ENCODE data around the gene CPS1.

CPS1 gene

DNA sequence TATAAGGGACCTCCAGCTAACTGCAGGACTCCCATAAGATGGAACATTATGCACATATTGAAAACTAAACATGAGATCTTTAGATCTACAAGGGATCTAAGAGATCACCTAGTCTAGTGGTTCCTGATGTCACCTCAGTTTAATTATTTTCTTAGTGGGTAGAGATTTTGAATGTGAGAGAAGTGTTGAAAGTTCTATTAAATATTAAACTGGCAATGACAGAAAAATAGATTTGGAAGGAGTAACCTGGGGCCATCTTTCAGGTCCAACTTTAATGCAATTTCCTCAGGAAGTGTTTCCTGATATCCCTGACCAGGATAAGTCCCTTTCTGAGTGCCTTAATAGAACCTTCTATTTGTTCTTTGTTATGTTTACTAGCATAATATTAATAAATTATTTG, 29.1 kb upstream of the CPS1 start:
- DNase-seq (ENCODE audit: low read depth) = no peak
- no peak overlapping the region for H3K4me3 ChIP-seq (ENCODE audit: low read depth, low read length)
- TF ChIP-seq, protein P1, sequence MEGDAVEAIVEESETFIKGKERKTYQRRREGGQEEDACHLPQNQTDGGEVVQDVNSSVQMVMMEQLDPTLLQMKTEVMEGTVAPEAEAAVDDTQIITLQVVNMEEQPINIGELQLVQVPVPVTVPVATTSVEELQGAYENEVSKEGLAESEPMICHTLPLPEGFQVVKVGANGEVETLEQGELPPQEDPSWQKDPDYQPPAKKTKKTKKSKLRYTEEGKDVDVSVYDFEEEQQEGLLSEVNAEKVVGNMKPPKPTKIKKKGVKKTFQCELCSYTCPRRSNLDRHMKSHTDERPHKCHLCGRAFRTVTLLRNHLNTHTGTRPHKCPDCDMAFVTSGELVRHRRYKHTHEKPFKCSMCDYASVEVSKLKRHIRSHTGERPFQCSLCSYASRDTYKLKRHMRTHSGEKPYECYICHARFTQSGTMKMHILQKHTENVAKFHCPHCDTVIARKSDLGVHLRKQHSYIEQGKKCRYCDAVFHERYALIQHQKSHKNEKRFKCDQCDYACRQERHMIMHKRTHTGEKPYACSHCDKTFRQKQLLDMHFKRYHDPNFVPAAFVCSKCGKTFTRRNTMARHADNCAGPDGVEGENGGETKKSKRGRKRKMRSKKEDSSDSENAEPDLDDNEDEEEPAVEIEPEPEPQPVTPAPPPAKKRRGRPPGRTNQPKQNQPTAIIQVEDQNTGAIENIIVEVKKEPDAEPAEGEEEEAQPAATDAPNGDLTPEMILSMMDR (IDR thresholded peaks at IDR 0.05; ENCODE audit: low read depth, low read length, missing control alignments) = no peak

DNA sequence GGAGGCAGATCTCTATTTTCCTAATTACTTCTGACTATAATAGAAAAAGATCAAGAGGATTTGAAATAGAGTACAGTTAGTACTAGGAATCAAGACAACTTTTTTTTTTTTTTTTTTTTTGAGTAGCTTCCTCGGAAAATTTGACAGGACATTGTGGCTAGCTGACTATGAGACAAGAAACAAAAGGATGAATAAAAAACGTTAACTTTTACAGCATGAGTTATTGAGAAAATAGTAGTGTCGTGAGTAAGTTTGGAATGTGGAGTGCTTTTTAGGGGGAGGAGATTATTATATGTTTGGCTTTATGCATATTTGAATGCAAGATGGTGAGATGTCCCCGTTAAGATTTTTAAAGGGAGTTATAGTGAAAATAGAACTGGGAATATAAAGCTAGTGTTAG, 27.7 kb upstream of the CPS1 start:
- DNase-seq (ENCODE audit: low read depth) = no peak
- H3K4me3 ChIP-seq (ENCODE audit: low read depth, low read length) = no peak overlapping the region
- TF ChIP-seq, protein P1 (IDR thresholded peaks at IDR 0.05; ENCODE audit: low read depth, low read length, missing control alignments) = no peak

DNA sequence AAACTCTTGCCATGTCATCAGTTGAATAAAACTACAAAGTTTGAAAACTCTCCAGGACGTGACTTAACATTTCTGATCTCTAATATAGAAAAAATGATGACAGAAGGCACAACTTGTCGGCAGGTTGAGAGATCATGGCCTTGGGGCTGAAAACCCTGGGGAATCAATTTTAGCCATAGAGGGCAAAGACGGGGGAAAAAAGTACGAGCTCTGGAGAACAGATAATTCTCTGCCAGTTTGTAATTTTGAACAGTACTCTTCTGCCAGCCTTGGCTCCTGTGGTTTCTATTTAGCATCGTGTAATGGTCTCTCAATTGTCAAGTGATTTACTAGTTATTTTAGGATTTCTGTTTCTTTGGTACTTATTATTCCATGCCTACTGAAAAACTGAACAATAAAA, 25.3 kb upstream of the CPS1 start:
- TF ChIP-seq, protein P1 (IDR thresholded peaks at IDR 0.05; ENCODE audit: low read depth, low read length, missing control alignments) = no peak
- no peak overlapping the region for H3K4me3 ChIP-seq (ENCODE audit: low read depth, low read length)
- no peak for DNase-seq (ENCODE audit: low read depth)

DNA sequence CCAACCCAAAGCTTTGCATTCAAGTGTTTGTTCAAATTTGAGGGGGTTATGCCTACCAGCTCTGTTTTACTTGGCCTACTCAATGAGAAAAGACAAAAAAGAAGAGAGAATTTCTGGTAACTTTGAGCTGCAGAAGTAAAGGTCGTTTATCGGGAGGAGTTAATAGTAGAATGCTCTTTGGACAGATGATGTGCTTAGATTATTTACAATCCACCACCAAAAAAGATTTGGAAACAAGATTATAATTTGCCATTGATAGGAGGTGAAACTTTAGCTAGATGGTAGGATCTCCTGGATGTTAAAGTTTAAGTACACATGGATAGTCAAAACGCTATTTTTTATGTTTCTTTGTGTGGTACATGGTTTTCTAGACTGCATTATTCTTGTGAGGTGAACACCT, 24.9 kb upstream of the CPS1 start:
- TF ChIP-seq, protein P1 (IDR thresholded peaks at IDR 0.05; ENCODE audit: low read depth, low read length, missing control alignments) = no peak
- no peak for DNase-seq (ENCODE audit: low read depth)
- H3K4me3 ChIP-seq (ENCODE audit: low read depth, low read length) = no peak overlapping the region

DNA sequence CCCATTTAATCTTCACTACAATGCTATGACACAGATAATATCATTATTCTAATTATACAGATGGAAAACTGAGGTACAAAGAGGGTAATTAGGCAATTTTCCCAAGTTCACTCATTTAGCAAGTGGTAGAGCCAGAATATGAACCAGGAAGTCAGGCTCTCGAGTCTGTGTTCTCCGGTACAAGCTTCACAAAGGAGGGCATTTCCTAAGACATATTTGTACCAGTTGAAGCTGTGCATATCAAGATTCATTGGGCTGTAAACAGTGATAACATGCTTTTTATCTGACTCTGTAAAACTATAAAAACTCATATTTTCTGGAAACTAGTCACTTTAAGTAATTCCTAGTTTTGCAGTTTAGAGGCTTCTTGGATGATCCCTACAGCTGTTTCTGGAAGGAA, 23.0 kb upstream of the CPS1 start:
- TF ChIP-seq, protein P1 (IDR thresholded peaks at IDR 0.05; ENCODE audit: low read depth, low read length, missing control alignments) = no peak
- H3K4me3 ChIP-seq (ENCODE audit: low read depth, low read length) = no peak overlapping the region
- DNase-seq (ENCODE audit: low read depth) = no peak

DNA sequence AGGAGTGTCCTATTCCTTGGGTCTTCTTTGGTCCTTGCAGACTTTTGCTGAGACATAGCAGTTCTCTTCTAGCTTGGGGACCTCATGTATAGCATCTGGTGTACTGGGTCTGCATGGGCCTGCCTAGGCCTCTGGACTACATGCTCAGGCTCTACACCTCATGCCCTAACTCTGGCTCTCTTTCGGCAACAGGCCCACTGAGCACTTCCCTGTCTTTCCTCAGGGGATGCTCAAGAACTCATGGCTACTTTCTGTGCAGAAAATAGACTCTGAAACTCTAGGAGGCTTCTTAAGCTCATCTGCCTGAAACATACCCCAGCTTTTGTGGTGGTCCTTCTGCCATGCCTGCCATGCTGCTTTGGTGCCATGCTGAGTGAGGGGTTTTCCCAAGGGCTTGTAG, 21.5 kb upstream of the CPS1 start:
- H3K4me3 ChIP-seq (ENCODE audit: low read depth, low read length) = no peak overlapping the region
- TF ChIP-seq, protein P1 (IDR thresholded peaks at IDR 0.05; ENCODE audit: low read depth, low read length, missing control alignments) = no peak
- no peak for DNase-seq (ENCODE audit: low read depth)

DNA sequence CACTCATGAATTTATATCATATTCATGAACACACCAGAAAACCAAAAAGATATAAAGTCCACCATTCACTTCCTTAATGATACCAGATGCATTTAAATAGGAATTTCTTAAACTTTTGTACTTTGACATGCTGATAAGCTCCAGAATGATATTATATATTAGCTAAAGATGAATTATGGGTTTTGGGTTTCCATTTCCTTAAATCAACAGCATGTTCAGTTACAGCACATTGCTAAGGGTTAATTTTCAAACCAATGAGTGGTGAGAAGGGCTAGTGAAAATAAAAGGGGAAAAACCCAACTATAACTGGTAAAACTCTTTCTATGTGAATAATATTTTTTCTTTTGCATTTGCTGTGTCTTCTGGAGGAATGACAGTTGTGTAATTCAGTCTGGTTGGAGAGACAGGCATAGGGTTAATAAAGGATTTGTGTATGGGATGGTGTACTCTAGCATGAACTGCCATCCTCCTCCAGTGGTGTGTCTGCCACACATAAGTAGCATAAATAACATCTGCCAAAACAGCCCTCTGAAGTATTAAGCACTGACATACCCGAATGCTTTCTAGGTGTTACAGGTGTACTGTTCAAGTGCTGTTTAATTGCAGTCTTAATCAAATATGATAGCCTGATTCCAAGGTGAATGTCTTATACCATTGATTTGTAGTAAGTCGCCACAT, 19.3 kb upstream of the CPS1 start:
- TF ChIP-seq, protein P1 (IDR thresholded peaks at IDR 0.05; ENCODE audit: low read depth, low read length, missing control alignments) = no peak
- no peak for DNase-seq (ENCODE audit: low read depth)

More for the DNA sequence above, 19.3 kb upstream of the CPS1 start:
- no peak overlapping the region for H3K4me3 ChIP-seq (ENCODE audit: low read depth, low read length)
